Endothelial cell (in vitro differentiated cells): Measurements from ENCODE around the gene MLANA. TPM values are rescaled to one million over a fixed set of nuclear protein-coding genes. Genes with fewer than 3 reads are reported as not detected.

Source experiments
- DNase-seq: peaks from one replicate; pipeline ENCODE4 v3.0.0; 2021; ENCODE audit warnings: low spot score
- H3K27ac Mint-ChIP-seq: one replicate; pipeline ENCODE4 v1.8.0; 2021; ENCODE audit warnings: mixed read lengths, inconsistent platforms; ENCODE audit not compliant: unreplicated experiment
- H3K27me3 Mint-ChIP-seq: one replicate; pipeline ENCODE4 v1.8.0; 2021; ENCODE audit warnings: mild to moderate bottlenecking, moderate library complexity, mixed read lengths, inconsistent platforms; ENCODE audit not compliant: unreplicated experiment
- H3K36me3 Mint-ChIP-seq: one replicate; pipeline ENCODE4 v1.8.0; 2021; ENCODE audit warnings: mild to moderate bottlenecking, low read depth, mixed read lengths, inconsistent platforms; ENCODE audit not compliant: unreplicated experiment
- H3K4me1 Mint-ChIP-seq: one replicate; pipeline ENCODE4 v1.8.0; 2021; ENCODE audit warnings: mild to moderate bottlenecking, mixed read lengths, inconsistent platforms; ENCODE audit not compliant: unreplicated experiment
- H3K4me3 Mint-ChIP-seq: one replicate; pipeline ENCODE4 v1.8.0; 2021; ENCODE audit warnings: mild to moderate bottlenecking, mixed read lengths, inconsistent platforms; ENCODE audit not compliant: unreplicated experiment
- H3K9me3 Mint-ChIP-seq: one replicate; pipeline ENCODE4 v1.8.0; 2021; ENCODE audit warnings: mixed read lengths, inconsistent platforms; ENCODE audit not compliant: unreplicated experiment
- CTCF ChIP-seq: fragments of 200-600 bp; sonication (generic); IDR thresholded peaks from one replicate; pipeline ENCODE4 v1.5.0; 2021; ENCODE audit warnings: antibody characterized with exemption; ENCODE audit not compliant: unreplicated experiment
- total RNA-seq: library from RNA; stranded (reverse); fragmentation: NEBNext Ultra II Directional; extraction: Animal tissue kit (Norgen Biotek cat#: 25700); gene quantifications from one replicate; pipeline ENCODE4 v1.2.1, GENCODE V29; 2021; ENCODE audit not compliant: unreplicated experiment

MLANA gene
- total RNA-seq, 1 donor from 2014 or later, result not detected

- peaks cover 7% of the 10 kb centered on the region for H3K36me3 Mint-ChIP-seq
- H3K27ac Mint-ChIP-seq, result no peak overlapping the region
- TF ChIP-seq CTCF, result no peak
- H3K27me3 Mint-ChIP-seq, result peaks cover 2% of the 10 kb centered on the region
- no peaks in the 10 kb centered on the region for H3K9me3 Mint-ChIP-seq
- H3K4me3 Mint-ChIP-seq, result no peak overlapping the region
- no peaks in the 10 kb centered on the region for H3K4me1 Mint-ChIP-seq
- DNase-seq, result no peak
Measured at GRCh38 chr9:5893134-5893505, 2.4 kb downstream of the MLANA start.

- DNase-seq, result no peak
- no peaks in the 10 kb centered on the region for H3K4me1 Mint-ChIP-seq
- no peak overlapping the region for H3K27ac Mint-ChIP-seq
- peaks cover 7% of the 10 kb centered on the region for H3K36me3 Mint-ChIP-seq
- no peak overlapping the region for H3K4me3 Mint-ChIP-seq
- peaks cover 7% of the 10 kb centered on the region for H3K27me3 Mint-ChIP-seq
- no peaks in the 10 kb centered on the region for H3K9me3 Mint-ChIP-seq
- no peak for TF ChIP-seq CTCF
Measured at GRCh38 chr9:5893591-5894236, 3.0 kb downstream of the MLANA start.

GRCh38 chr9:5894237-5894959, 3.7 kb downstream of the MLANA start:
- TF ChIP-seq CTCF, result no peak
- no peaks in the 10 kb centered on the region for H3K4me1 Mint-ChIP-seq
- H3K36me3 Mint-ChIP-seq, result peaks cover 7% of the 10 kb centered on the region
- no peak overlapping the region for H3K4me3 Mint-ChIP-seq
- no peak for DNase-seq
- H3K27ac Mint-ChIP-seq, result no peak overlapping the region
- peaks cover 7% of the 10 kb centered on the region for H3K27me3 Mint-ChIP-seq
- H3K9me3 Mint-ChIP-seq, result no peaks in the 10 kb centered on the region

GRCh38 chr9:5895782-5896181, 5.1 kb downstream of the MLANA start:
- H3K27me3 Mint-ChIP-seq, result peaks cover 7% of the 10 kb centered on the region
- DNase-seq, result no peak
- TF ChIP-seq CTCF, result no peak
- peaks cover 7% of the 10 kb centered on the region for H3K36me3 Mint-ChIP-seq
- no peak overlapping the region for H3K27ac Mint-ChIP-seq
- H3K4me1 Mint-ChIP-seq, result no peaks in the 10 kb centered on the region
- H3K4me3 Mint-ChIP-seq, result no peak overlapping the region
- no peaks in the 10 kb centered on the region for H3K9me3 Mint-ChIP-seq

GRCh38 chr9:5896863-5897262, 6.2 kb downstream of the MLANA start:
- TF ChIP-seq CTCF, result no peak
- Mint-ChIP-seq H3K4me1 (no peaks in the 10 kb centered on the region), H3K27me3 (peaks cover 7% of the 10 kb centered on the region), H3K9me3 (no peaks in the 10 kb centered on the region), H3K27ac (no peak overlapping the region), H3K36me3 (peaks cover 7% of the 10 kb centered on the region), H3K4me3 (no peak overlapping the region)
- no peak for DNase-seq
